GM19240 (cell line): ENCODE measurements around the gene ZNG1E.
"Not testable (repeated sequence)": the region's sequence is repeated elsewhere in the genome, so short reads cannot be mapped to it uniquely, and the experiment has no call there.

Experiments used
- DNase-seq: peaks from one replicate; pipeline ENCODE4 v3.0.0; 2011; ENCODE audit warnings: low spot score; ENCODE audit not compliant: insufficient read length

The ZNG1E gene

GRCh38 chr9:65675589-65676021, at the start of gene ZNG1E:
TSS of gene ZNG1E (plus strand) at chr9:65675928. CDS start at chr9:65675977, 49 bp downstream.
- not testable (repeated sequence) for DNase-seq

GRCh38 chr9:65673579-65673978, 2.1 kb upstream of the ZNG1E start:
- DNase-seq, result not testable (repeated sequence)

GRCh38 chr9:65675018-65675417, 710 bp upstream of the ZNG1E start:
- DNase-seq, result not testable (repeated sequence)

- not testable (repeated sequence) for DNase-seq
Measured at GRCh38 chr9:65676389-65676788, 661 bp downstream of the ZNG1E start.

- DNase-seq, result not testable (repeated sequence)
Measured at GRCh38 chr9:65678533-65678932, 2.8 kb downstream of the ZNG1E start.

GRCh38 chr9:65703550-65703949, 27.8 kb downstream of the ZNG1E start:
- not testable (repeated sequence) for DNase-seq

- not testable (repeated sequence) for DNase-seq
Measured at GRCh38 chr9:65714445-65714844, 38.7 kb downstream of the ZNG1E start.

- DNase-seq, result not testable (repeated sequence)
Measured at GRCh38 chr9:65737096-65737564, 61.4 kb downstream of the ZNG1E start, which contains the start of gene FOXD4L4. TSS of gene FOXD4L4 (plus strand) at chr9:65737146. CDS start at chr9:65737146, 0 bp downstream.

- DNase-seq, result not testable (repeated sequence)
Measured at GRCh38 chr9:65738133-65738532, 62.4 kb downstream of the ZNG1E start.
